Measurements from ENCODE around the gene ABCA3.

DNA sequence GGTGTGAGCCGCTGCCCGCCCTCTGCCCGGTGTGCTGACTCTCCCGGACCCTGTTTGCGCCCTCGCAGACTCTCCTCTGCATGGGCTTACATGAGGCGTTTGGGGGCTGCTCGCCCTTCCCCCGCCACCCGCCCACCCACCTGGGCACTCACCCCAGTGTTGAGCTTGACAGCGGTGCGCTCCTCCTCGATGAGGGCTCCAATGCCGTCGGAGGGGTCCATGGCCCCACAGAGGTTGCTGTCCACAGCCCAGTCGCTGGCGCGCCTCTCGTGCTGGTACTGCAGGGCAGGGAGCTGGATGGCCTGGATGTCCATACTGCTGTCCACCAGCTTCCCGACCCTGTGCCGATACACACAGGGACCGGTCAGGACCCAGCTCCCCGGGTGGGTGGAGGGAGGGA is 51.2 kb downstream of the ABCA3 start:
- no peak for TF ChIP-seq ZFX (IDR thresholded peaks at IDR 0.05; ENCODE audit: borderline replicate concordance)
- TF ChIP-seq, protein P1, sequence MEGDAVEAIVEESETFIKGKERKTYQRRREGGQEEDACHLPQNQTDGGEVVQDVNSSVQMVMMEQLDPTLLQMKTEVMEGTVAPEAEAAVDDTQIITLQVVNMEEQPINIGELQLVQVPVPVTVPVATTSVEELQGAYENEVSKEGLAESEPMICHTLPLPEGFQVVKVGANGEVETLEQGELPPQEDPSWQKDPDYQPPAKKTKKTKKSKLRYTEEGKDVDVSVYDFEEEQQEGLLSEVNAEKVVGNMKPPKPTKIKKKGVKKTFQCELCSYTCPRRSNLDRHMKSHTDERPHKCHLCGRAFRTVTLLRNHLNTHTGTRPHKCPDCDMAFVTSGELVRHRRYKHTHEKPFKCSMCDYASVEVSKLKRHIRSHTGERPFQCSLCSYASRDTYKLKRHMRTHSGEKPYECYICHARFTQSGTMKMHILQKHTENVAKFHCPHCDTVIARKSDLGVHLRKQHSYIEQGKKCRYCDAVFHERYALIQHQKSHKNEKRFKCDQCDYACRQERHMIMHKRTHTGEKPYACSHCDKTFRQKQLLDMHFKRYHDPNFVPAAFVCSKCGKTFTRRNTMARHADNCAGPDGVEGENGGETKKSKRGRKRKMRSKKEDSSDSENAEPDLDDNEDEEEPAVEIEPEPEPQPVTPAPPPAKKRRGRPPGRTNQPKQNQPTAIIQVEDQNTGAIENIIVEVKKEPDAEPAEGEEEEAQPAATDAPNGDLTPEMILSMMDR (IDR thresholded peaks at IDR 0.05), result no peak
